DMS114 treated with DMSO at 0.1 percent for 48 hours (cell line): Measurements from ENCODE around the gene GSE1.

Source experiments
- DNase-seq: peaks from one replicate; lab custom pipeline; 2025; ENCODE audit not compliant: unreplicated experiment; lab: John Stamatoyannopoulos, UW

The GSE1 gene

DNA sequence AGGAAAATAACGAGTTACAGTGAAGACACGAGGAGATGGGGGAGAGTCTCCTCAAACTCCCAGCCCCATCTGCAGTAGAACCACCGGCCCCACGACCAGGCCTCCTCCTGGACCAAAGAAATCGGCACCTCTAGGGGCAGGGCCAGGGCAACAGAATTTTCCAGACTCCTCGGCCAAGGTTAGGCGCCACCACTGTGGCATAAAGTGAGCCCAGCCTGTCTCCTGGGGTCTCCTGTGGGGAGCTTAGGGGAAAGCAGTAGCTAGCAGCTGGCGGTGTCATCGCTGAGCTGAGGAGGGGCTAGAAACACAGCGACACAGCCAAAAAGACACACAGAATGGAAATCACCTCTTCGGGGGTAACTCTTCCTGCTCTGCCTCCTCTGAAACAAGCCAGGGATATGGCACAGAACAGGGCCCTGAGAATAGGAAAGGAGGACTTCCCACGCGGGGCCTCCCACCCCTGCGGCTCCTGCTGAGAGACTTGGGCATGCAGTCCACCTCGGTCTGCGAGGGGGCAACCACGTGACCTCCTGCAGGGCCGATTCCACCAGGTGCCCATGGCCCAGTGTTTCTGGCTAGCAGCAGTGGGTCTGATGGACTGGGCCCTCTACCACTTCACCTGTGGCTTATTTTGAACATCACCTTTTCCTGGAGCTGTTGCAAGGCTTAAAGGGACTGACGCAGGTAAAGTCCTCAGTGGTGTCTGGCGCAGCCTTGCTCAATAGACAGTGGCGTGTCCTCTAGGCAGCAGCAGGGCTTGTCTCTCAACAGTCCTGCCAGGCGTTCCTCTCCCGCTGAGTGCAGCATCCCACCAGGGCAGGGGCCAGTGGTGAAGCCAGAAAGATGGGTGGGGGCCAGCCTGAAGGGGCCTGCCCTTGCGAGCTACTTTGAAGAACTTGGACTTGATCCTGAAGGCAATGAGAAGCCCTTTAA lies 82.3 kb downstream of the GSE1 start:
- DNase-seq = no peak

DNA sequence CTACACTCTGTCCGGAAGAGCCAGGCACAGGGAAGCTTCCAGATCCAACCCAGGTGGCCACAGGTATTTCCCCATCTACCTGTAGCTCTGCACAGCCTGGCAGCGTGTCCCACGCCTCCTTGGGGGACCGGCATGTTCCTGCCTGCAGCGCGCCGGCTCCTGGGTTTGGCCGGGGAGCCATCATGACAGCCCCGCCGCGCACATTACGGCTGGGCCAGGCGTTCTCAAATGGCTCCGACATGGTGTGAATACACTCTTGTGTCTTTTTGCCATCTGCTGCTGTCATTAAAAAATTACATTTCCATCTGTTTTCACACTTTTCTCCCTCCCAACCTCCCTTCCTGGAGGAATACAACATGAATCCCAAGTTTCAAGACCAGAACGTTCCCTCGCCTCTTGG lies 83.7 kb downstream of the GSE1 start:
- no peak for DNase-seq

DNA sequence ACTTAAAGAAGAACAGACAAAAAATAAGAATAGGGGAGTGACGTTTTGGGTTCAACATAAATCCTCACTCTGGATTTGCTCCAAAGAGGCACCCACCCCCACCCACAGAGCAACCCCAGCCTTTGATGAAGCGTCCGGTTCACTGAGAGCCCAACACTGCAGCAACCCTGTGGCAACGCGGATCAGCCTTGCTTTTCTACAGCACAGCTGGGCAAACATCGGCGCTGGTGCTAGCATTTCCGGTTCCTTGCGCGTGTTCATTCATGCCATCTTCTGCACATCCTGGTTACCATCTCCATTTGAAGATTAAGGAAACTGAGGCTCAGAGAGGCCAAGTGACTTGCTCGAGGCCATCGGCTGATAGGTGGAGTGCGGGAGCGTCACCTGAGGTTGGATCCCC lies 84.3 kb downstream of the GSE1 start:
- DNase-seq = no peak

DNA sequence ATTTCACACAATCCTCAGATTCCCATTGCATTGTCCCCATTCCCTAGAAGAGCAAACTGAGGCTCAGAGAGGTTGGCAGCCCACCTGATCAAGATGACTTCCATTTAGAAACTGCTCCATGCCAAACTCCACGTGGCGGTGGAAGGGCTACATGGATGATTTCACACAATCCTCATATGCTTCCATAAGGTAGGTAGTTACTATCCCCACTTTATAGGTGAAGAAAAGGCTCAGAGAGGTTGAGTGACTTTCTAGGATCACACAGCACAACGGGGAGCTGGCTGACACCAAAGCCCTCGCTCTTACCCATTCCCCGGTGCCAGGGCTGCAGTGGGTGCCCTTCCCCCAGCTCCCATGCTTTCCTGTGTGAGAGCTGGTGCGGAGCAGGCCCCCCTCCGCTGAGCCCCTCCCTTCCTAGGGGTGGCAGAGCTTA lies 85.4 kb downstream of the GSE1 start:
- DNase-seq = no peak

DNA sequence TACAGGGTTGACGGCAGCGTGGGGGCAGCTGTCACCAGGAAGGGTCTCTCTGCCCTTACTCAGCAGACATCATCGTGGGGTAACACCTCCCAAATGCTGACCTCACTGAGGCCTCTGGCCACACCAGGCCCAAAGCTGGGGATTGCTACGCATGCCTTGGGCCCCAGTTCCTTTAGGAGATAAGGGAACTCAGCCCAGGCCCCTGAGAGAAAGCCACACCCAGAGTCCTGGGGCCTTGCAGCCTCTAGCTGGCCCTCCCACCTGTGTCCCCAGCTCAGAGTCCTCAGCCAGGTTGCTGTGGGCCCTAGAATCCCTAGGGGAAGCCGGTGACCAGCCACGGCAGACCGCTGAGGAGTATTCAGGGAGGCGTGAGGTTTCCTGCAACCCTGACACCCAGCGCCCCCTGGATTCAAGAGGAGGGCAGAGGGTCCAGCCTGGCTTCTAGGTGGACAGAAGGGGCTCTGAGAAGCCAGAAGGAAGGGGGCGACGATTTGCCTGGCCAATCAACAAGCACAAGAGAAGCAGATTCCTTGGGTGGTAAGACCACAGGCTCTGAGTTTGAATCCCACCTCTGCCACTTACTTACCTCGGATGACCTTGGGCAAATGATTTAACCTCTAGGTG lies 85.9 kb downstream of the GSE1 start:
- no peak for DNase-seq

DNA sequence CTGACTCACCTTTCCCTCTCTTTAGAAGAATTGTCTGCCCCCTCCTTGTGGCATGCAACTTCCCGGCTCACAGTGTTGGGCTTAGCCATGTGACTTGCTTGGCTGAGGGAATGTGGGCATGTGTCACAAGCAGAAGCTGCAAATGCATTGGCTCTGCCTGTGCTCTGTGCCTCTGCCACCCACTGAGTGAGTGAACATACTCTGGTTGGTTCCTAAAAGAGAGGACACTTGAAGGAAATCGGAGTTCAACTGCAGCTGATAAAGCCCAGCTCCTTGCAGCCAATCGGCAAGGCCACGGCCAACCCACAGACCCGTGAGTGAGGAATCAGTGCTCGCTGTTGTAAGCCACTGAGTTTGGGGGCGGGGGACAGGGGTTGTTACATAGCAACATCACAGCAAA lies 86.5 kb downstream of the GSE1 start:
- no peak for DNase-seq

DNA sequence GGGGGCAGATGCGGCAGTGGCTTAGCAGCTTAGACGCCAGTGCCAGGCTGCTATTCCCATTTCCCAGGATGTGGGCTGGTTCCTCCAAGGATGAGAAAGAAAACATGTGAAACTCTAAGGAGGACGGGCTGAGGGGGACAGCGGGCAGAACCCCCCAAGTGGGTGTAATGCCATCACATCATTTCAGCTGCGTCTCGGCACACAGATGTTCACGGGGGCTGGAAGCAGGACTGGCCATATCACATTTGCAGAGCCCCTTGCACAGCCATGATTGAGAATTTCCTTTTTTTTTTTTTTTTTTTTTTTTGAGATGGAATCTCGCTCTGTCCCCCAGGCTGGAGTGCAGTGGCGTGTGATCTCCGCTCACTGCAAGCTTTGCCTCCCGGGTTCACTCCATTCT lies 90.9 kb downstream of the GSE1 start:
- no peak for DNase-seq

DNA sequence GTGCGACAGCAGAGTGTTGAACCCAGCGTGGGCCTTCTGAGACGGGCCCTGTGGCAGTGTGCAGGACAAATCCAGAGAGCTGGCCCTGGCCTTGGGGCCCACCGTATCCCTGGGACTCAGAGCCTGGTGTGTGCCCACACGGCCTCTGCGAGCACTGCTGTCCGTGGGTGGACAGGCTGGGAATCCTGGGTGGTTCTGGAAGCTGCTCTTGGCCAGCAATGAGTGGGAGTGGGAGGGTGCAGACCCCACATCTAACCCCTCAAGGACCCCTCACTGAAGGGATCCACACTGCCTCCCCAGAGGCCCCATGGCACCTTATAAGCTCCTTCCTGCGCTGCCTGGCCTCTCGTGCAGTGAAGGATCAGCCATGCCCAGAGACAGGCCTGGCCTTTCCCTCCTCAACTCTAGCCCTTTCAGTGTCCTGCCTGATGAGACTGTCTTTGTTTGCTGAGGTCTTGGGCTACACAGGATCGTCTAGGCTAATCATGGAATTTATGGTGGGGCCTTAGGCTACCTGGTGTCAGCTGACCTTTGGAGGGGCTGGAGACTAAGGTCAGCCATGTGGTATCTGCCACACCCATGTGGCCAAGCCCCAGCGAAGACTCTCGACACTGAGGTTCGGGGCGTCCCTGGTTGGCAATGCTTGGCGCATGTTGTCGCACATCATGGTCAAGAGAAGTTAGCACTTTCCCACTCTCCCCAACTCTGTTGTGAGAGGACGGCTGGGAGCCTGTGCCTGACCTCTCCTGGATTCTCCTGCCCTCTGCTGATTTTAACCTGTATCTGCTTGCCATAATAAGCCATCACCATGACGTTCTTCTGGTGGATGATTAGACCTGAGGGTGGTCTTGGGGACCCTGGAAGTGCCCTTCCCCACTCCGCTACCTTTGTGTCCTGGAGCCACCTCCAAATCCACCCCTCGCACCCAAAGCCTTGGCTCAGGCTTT lies 92.1 kb downstream of the GSE1 start:
- no peak for DNase-seq

DNA sequence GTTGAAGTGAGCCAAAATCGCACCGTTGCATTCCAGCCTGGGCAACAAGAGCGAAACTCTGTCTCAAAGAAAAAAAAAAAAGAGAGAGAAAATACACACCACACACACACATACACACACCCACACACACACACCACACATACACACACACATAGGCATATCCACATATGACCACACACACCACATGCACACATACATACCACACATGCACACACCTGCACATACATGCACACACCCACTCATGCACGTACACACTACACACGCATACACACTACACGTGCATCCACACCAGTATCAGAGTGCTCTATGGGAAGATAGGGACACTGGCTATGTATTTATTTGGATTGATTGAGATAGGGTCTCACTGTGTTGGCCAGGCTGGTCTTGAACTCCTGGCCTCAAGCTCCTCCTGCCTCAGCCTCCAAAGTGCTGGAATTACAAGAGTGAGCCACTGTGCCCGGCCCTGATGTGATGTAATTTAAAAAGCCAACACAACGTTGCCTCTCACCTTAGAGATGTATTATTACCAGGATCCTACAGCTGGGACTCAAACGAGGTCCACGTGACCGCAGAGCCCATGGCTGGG lies 93.4 kb downstream of the GSE1 start:
- DNase-seq = no peak

DNA sequence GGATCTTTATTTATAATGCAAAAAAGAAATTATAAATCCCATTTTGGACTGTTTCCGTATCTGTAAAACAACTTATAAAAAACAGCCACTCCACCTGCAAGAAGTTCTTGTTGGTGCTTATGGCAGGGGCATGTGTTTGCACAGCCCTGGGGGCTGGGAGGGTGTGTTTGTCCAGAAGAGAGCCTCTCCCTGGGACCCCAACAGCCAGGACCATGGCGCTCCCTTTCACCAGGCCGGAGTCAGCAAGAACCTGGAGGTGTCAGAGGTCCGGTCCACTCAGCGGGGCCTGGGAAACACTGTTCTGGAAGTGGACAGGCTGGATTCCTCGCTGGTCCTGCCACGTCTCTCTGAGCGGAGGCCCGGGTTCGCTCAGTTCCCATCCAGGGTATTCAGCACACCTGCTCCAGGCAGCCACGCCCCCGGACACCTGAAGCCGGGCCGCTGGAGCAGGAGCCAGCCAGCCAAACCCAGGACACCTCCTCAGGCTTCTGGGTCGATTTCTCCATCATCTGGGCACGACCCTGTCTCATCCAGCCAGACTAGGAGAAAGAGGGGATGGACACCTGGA lies 94.5 kb downstream of the GSE1 start:
- no peak for DNase-seq

DNA sequence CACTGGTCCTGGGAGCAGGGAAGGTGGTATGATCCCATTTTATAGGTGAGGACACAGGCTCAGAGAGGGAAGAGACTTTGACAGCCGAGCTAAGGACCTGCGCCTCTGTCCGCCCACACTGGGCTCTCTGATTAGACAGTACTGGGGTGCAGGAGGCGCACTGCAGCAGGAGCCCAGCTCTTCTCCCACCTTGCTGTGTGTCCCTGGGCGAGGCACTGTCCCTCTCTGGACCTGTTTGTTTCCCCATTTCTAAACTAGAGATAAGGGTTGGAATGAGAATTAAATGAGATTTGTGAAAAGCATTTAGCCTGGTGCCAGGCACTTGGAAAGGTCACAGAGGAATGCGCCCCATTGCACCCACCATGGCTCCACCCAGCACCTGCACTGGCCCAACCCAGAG lies 95.2 kb downstream of the GSE1 start:
- no peak for DNase-seq

DNA sequence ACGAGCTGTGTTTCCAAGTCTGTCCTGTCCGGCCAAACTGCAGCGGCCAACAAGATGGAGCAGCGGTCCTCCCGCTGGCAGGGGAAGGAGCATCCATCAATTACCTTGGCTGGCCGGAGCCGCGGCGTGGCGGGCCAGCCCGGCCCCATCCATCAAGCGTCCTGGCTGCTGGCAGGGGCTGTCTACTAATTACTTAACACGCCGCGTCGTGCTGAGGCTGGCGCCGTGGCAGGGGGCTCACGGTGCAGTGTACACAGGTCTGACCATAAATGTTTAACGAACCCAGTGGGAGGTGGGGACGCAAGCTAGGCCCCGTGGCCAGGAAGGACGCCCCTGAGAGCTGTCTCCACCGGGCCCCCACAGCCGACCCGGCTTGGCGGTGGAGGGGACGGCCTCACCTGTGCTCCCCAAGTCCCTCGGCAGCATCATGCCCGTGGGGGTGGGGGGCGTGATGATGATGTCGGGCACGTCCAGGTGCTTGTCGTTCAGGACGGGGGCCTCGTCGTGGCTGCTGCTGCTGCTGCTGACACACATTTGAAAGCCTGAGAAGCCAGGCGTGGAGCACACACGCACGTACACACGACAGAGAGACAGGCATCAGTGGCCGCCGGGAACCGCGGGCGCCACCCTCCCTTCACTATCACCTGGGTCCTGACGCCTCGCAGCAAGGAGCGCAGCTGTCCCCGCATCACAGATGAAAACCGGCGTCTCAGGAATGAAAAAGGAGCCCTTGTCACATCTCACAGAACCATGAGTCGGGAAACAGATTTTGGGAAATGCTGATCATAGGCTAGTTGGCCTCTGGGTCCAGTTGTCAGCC lies 96.9 kb downstream of the GSE1 start:
- no peak for DNase-seq

DNA sequence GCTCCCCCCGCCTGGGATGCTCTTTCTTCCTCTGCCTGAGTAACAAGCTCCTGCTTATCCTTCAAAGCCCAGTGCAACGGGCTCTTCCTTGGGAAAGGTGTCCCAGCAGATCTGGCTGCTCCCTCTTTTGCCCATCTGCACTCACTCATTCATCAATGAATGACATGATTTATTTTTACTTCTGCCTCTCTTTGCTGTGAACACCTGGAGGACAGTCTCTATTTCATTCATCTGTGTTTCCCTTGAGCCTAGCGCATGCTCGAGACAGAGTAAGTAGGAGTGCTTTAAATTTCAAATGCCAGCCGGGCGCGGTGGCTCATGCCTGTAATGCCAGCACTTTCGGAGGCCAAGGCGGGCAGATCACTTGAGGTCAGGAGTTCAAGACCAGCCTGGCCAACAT lies 97.6 kb downstream of the GSE1 start:
- no peak for DNase-seq

DNA sequence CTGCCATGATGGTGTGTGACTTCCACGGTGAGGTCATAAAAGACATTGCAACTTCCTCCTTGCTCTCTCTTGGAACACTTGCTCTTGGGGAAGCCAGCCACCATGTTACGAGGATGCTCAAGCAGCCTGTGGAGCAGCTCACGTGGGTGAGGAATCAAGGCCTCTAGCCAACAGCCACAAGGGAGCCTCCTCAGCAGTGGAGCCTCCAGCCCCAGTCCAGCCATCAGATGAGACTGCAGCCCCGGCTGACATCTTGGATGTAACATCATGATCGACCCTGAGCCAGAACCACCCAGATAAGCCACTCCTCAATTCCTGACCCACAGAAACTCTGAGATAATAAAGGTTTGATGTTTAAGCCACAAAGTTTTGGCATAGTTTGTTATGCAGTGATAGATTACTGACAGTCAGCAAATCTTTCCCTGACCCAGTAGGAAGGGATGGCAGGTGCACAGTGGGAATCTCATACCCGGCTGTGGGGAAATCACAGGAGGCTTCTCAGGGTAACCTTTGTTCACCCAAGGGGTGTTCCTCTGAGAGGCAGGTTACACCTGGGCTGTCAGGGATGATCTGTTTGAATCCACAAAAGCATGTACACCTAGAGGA lies 99.0 kb downstream of the GSE1 start:
- DNase-seq = no peak

DNA sequence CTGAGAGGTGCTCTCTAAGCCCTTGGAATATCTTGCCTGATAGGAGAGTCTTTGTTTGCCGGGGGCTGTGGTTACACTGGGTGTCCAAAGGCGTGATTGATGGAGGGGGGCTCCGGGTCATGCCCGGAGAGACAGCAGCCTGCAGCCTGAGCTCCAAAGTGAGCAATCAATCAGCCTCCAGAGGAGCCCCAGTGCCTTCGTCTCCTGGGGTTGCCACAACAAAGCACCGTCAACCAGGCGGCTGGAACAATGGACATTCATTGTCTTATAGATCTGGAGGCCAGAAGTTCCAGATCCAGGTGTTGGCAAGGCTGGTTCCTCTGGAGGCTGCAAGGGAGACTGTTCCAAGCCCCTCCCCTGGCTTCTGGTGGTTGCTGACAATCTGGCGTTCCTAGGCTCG lies 99.7 kb downstream of the GSE1 start:
- DNase-seq = no peak

DNA sequence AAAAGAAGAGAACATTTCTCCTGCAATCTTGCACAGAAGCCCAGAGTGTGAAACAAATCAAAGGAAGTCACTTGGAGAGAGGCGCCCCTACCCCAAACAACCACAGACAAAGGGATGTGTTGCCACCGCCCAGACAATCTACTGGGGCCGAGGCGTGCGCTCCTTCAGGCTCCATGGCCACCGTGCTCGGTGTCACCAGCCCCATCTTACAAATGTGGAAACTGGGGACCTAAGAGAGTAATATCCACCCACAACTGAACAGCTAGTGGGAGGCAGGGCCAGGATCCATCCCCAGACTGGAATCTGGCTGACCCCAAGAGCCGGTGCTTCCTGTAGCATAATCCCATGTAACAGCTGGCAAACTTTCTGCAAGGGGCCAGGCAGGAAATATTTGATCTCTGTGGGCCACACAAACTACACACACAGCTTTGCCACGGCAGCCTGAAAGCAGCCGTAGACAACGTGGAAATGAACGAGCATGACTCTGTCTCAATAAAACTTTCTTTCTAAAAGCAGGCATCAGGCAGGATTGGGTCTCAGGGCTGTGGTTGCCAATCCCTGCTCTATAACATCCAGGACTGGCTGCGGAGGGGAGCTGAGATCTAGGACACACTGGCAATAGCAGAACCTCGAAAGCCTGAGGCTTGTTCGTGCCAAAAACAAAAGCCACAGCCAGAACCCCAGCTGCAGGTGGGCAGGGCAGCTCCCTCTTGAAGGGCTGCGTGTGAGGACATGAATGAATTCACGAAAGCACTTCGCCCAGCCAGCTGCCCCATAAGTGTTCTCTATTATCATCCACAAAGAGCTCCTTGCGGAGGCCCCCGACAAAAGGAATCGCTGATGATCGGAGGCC lies 102.3 kb downstream of the GSE1 start:
- no peak for DNase-seq

DNA sequence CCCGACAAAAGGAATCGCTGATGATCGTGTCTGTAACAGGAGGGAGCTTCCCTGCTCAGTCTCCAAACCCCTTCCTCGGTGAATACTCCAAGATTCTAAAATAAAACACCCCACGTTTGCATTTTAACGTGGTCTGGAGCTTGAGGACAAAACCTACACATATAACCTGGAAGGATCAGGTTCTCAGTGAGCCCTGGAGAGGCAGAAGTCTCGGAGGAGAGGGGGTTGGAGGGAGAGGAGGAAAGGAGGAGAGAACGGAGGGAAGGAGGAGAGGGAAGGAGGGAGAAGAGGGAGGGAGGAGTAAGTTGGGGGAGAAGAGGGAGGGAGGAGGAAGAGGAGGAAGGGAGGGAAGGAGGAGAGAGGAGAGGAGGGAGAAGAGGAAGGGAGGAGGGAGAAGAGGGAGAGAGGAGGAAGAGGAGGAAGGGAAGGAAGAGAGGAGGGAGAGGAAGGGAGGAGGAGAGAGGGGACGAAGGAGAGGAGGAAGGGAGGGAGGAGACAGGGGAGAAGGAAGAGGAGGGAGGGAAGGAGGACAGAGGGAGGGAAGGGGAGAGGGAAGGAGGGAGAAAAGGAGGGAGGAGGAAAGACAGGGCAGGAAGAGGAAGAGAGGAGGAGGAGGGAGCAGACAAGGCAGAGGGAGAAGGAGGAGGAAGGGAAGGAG lies 103.0 kb downstream of the GSE1 start:
- no peak for DNase-seq

DNA sequence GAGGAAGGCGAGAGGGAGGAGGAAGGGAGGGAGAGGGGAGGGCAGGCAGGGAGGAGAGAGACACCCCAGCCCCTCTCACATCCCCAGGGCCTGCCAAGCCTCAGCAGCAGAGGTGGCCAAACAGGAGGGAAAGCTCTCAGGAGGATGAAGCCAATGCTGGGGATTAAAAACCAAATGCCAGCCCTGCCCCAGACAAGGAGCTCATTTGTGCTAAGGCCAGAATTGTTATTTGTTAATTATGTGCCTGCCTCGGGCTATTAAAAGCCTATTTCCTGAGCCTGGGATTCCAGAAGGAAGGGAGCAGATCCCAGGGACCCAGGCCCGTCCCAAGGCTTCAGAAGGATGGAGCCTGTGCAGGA lies 103.5 kb downstream of the GSE1 start:
- no peak for DNase-seq
